HG03060 (cell line): Measurements from ENCODE around the gene SLC66A2.

Experiments used
- ATAC-seq: cut with Tn5 transposase; IDR thresholded peaks from one replicate; pipeline ENCODE4 v1.9.1; 2021; ENCODE audit warnings: low read depth, moderate number of reproducible peaks; ENCODE audit not compliant: unreplicated experiment

Gene SLC66A2

GRCh38 chr18:79952456-79952995, 1.1 kb upstream of the SLC66A2 start:
- ATAC-seq: no peak

DNA sequence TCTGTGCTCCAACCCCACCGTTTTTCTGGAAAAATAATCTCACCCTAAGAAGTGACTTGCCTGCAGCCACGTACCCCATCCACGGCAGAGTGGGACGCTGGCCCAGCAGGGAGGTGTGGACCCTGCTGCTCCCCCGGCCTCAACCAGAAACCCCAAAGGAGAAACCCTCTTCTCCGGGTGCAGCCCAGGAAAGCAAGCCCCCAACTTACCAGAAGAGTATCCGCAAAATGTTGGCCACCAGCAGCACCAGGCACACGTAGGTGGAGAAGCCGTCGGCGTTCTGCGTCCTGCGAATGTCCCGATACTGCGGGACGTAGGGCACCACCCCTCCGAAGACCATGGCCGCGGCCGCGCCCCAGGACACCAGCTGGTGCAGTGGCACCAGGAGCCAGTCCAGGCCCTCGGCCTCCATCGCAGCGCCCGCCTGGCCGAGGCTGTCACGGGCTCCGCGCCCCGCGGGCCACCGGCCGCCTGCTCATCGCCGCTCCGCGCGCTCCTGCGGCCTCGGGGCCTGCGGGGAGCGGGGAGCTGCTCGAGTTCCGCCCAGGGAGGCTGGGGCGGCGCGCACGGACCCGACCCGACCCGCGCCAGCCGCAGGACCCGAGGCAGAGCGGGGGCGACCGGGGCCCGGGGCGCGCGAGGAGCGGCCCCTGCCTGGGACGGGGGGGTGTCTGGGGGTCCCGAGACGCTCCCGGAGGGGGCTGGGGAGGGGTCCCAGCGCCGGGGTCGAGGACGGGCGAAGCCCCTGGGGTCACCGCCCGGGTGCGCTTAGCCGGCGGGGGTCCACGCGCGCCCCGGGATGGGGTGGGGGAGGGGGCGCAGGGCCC, 725 bp downstream of the SLC66A2 start:
- ATAC-seq: no peak

DNA sequence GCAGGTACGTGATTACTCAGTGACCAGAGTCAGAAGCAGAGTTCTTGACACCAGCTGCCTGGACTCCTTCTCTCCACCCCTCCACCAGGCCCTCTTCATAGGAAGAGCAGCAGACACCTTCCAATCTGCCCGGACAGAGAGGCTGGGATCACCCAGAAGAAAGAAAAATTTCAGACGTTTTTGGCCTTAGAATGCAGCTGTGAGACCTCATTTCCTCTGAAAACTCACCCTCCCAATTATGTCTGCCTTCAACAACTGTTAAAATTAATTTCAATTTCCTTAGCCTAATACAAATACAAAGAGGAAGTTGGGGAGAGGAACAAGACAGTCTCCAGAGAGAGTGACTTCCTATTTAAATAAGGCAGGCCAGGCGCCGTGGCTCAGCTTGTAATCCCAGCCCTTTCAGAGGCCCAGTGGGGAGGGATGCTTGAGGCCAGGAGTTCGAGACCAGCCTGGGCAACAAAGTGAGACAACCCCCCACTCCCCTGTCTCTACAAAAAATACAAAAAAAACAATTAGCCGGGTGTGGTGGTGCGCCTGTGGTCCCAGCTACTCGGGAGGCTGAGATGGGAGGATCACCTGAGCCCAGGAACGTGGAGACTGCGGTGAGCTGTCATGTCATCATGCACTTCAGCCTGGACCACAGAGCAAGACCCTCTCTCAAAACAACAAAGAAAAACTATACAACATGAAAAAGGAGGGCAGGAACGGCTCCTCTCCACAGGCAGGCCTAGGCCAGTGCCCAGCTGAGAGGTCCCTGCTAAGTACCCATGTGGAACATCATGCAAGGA, 1.6 kb downstream of the SLC66A2 start:
- no peak for ATAC-seq

- no peak for ATAC-seq
These were observed 2.6 kb downstream of the SLC66A2 start for GRCh38 chr18:79948719-79949411.

DNA sequence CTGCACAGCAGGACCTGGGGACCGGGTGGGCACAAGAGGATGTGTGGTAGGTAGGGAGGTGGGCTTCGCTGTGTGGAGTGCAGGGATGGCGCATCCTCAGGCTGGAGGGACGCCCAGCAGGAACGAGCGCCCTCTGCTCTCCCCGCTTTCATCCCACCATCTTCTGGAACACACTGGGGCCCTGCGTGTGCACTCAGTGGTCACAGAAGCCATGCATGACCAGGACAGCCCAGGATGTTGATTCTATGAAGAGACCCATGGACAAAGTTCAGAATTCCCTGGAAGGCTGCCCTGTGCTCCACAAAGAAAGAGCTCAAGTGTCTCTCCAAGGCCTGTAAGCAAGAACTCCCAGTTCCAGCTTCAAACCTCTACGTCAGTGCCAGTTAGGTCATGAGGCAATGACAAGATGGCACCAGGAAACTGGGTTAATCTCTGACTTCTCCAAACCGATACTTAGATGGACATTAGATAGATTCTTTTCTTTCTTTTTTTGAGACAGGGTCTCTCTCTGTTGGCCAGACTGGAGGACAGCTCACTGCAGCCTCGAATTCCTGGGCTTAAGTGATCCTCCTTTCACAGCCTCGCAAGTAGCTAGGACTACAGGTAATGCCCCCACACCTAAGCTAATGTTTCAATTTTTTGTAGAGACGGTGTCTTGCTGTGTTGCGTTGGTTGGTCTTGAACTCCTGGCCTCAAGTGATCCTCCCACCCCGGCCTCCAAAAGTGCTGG, 3.4 kb downstream of the SLC66A2 start:
- no peak for ATAC-seq

GRCh38 chr18:79947054-79947755, 4.2 kb downstream of the SLC66A2 start:
- no peak for ATAC-seq

DNA sequence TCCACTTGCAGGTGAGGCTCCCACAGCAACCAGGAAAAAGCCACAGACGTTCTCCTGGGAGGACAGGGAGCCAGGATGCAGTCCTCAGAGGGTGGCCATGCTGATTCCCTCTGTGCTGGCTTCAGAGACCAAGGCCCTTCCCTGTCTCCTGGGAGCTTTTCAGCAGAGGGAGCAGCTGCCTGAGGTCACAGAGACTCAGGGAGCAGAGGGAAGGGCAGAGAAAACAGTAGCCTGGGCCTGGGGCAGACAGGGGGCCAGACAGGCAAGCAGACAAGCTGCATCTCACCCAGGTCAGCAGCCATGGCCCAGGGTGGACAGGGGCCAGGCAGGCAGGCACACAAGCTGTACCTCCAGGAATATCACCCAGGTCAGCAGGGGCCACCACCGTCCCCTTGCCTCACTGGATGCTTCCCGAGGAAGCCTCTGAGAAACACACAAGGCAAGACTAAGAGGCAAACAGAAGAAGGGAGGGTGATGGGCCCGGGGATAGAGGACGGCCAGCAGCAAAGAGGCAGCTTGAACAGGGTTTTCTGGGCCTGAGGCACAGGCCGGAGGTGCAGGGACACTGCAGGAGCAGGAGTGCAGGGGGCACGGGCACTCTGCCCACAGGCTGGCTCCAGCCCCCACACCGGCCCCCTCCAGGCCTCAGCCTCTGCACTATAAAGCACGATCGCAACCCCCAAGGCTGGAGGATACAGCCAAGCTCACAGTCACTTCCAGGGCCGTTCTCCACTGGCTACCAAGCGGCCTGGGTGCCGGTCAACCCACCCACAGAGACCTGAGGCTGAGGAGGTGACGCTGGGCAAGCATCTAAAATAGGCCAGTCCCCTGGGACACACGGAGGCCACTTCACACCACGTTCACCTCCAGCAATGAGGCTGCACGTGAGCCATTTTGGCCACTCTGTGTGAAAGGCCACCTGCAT, 6.1 kb downstream of the SLC66A2 start:
- no peak for ATAC-seq

- ATAC-seq: no peak
These were observed 6.7 kb downstream of the SLC66A2 start for GRCh38 chr18:79944746-79945117.

DNA sequence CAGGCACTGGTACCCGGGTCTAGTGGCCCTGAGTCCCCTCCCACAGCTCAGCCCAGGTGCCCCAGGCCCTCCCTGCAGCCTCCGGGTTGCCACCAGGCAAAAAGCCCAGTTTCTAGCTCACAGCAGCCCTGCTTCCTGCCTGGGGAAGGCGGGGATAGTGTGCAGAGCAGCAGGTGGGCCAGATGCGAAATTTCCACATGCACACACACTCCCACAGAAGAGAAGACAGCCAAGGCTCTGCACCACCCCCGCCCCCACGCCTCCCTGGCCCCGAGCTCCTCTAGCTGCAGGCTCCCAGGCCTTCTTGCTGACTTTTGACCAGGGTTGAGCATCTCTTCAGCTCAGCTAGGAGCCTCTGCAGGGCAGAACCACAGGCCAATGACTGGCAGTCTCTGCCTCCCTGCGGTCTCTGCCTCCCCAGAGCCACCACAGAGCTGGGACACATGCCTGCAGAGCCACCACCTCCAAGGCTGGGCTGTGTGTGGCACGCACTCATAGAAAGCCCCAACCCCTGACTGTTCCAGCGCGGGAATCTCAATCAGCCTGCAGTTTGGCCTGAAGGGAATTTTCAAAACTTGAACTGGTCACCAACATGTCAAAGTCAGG, 7.2 kb downstream of the SLC66A2 start:
- no peak for ATAC-seq

- ATAC-seq: no peak
These were observed 7.8 kb downstream of the SLC66A2 start for GRCh38 chr18:79943608-79944125.

GRCh38 chr18:79942786-79943607, 8.5 kb downstream of the SLC66A2 start:
- ATAC-seq: no peak

DNA sequence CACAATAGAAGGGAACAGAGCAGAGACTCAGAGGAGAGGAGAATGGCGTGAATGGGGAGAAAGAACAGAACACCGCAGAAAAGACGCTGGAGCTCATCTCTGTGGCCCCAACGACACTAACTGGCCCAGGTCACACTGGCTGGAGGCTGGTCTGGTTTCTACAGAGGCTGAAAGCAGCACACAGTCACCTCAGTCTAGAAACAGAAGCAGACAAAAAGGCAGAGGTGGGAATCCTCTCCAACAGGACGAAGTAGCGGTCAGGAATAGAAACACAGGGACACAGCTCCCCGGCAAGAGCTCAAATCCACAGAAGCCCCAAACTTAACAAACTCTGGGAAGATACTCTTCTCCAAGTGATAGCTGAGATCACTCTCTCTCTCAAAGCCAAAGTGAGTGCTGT, 9.2 kb downstream of the SLC66A2 start:
- ATAC-seq: no peak

DNA sequence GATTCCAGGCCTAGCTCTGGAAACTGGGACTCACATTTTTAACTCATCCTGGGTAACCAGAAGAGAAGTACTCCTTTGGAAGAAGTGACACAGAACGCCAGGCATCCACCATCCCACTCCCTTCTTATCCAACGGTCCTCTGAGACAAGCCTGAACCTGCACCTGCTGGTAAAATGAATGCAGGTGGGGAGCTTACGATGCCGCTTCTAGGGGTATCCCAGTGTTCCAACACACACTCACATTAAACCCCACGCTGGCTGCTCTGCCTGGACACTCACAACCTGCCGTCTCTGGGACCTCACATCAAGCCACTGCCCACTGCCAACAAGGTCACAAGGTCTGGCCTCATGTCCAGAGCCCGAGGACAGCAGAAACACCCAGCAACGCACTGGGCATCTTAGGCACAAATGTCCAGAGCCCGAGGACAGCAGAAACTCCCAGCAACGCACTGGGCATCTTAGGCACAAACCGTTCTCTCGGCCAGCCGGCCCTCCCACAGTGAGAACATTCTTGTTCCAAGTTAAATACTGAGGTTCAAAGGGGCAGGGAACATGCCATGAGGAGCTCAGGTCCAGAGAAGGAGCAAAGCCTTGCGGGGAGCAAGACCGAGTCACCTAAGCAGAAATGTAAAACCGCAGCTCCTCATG, 9.9 kb downstream of the SLC66A2 start:
- no peak for ATAC-seq

GRCh38 chr18:79940814-79941472, 10.5 kb downstream of the SLC66A2 start:
- ATAC-seq: no peak

DNA sequence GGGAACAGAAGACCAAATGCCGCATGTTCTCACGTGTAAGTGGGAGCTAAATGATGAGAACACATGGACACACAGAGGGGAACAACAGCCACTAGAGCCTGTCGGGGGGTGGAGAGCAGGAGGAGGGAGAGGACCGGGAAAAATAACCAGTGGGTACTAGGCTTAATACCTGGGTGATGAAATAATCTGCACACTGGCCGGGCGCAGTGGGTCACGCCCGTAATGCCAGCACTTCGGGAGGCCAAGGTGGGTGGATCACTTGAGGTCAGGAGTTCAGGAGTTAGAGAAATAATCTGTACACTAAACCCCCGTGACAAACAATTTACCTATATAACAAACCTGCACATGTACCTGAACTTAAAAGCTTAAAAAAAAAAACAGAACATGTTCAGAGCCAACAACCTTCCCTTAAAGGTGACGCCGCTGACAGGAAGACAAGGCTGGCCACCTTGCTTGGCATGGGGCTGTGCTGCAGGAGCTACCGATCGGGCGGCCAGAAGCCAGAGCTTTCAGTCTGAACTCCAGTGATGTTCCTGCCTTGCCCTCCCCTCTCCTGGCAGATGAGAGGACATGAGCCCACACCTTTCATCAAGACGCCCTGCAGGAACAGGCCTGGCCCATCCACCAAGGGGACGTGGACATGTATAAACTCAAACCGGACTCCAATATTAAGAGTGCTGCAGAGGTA, 11.2 kb downstream of the SLC66A2 start:
- no peak for ATAC-seq

- ATAC-seq: no peak
These were observed 12.4 kb downstream of the SLC66A2 start for GRCh38 chr18:79939096-79939495.
